ENCODE results near the gene RABEPK.
"Not testable (repeated sequence)": the region's sequence is repeated elsewhere in the genome, so short reads cannot be mapped to it uniquely, and the experiment has no call there.

RABEPK gene

GRCh38 chr9:125258160-125258785, 57.9 kb downstream of the RABEPK start:
- no peak overlapping the region for H3K4me3 ChIP-seq (ENCODE audit: low read depth, low read length)
- no peak for TF ChIP-seq CTCF (IDR thresholded peaks at IDR 0.05; ENCODE audit: insufficient read depth, low read length, missing control alignments)
- no peak for DNase-seq (ENCODE audit: low read depth, low spot score)
- CTCF ChIA-PET, result no interaction called here
- POLR2A ChIA-PET, result no interaction called here

- no peak for TF ChIP-seq CTCF (IDR thresholded peaks at IDR 0.05; ENCODE audit: insufficient read depth, low read length, missing control alignments)
- POLR2A ChIA-PET, result no interaction called here
- no peak overlapping the region for H3K4me3 ChIP-seq (ENCODE audit: low read depth, low read length)
- CTCF ChIA-PET, result no interaction called here
- no peak for DNase-seq (ENCODE audit: low read depth, low spot score)
These were observed 58.6 kb downstream of the RABEPK start for GRCh38 chr9:125258832-125259534.

GRCh38 chr9:125260561-125260960, 60.2 kb downstream of the RABEPK start:
- POLR2A ChIA-PET, result interaction anchor here (0.7 to 3.1 kb wide), 2 partner anchors 19 to 26 kb away, joined by 4 to 24 read pairs; partner anchors contain the start of gene HSPA5
- CTCF ChIA-PET, result interaction anchor here (1.5 kb wide), 1 partner anchor 16 kb away, joined by 12 read pairs; no protein-coding TSS in a partner anchor
- H3K4me3 ChIP-seq (ENCODE audit: low read depth, low read length), result no peak overlapping the region
- DNase-seq (ENCODE audit: low read depth, low spot score), result no peak
- no peak for TF ChIP-seq CTCF (IDR thresholded peaks at IDR 0.05; ENCODE audit: insufficient read depth, low read length, missing control alignments)

GRCh38 chr9:125261501-125262293, 61.4 kb downstream of the RABEPK start, which contains the start of gene GAPVD1:
Gene GAPVD1, plus strand, starts transcription at chr9:125261826. Its CDS starts 37,096 bp downstream, at chr9:125298922.
- no peak for DNase-seq (ENCODE audit: low read depth, low spot score)
- ChIA-PET POLR2A (interaction anchor here (0.6 to 3.1 kb wide), 6 partner anchors 11 to 39 kb away, joined by 3 to 24 read pairs (median 5); partner anchors contain the start of gene HSPA5), CTCF (interaction anchor here (0.8 to 1.5 kb wide), 2 partner anchors 17 to 33 kb away, joined by 3 to 12 read pairs; no protein-coding TSS in a partner anchor)
- TF ChIP-seq CTCF (IDR thresholded peaks at IDR 0.05; ENCODE audit: insufficient read depth, low read length, missing control alignments), result peak; percentile 30
- H3K4me3 ChIP-seq (ENCODE audit: low read depth, low read length), result peak within 1 kb of the TSS; percentile 92

GRCh38 chr9:125262294-125262991, 62.1 kb downstream of the RABEPK start:
- TF ChIP-seq CTCF (IDR thresholded peaks at IDR 0.05; ENCODE audit: insufficient read depth, low read length, missing control alignments), result no peak
- H3K4me3 ChIP-seq (ENCODE audit: low read depth, low read length), result peak overlapping the region; percentile 92
- DNase-seq (ENCODE audit: low read depth, low spot score), result no peak
- ChIA-PET CTCF (interaction anchor here (0.8 kb wide), 1 partner anchor 32 kb away, joined by 3 read pairs; no protein-coding TSS in a partner anchor), POLR2A (interaction anchor here (3.1 kb wide), 1 partner anchor 21 kb away, joined by 24 read pairs; the partner anchor contains the start of gene HSPA5)

GRCh38 chr9:125264068-125264467, 63.7 kb downstream of the RABEPK start:
- DNase-seq (ENCODE audit: low read depth, low spot score); H3K4me3 ChIP-seq (ENCODE audit: low read depth, low read length); POLR2A ChIA-PET: not testable (repeated sequence)
- CTCF ChIA-PET, result interaction anchor here (0.6 kb wide), 1 partner anchor 91 kb away, joined by 3 read pairs; no protein-coding TSS in a partner anchor

Measured in AG04449 (cell line).